Loucy (cell line): ENCODE measurements around the gene IL12RB1.
A peak's percentile ranks its signal among the peaks of the same experiment; 100 is the strongest.

Experiments used
- H2AFZ ChIP-seq: fragments of 200-600 bp; sonication (generic); 2 replicates; pipeline ENCODE4 v1.6.0; 2016; ENCODE audit warnings: antibody characterized with exemption, mild to moderate bottlenecking, low read length, moderate library complexity
- H3F3A ChIP-seq: fragments of 200-600 bp; 2 replicates; pipeline ENCODE4 v1.6.0; 2016; ENCODE audit warnings: antibody characterized with exemption, low read depth, mild to moderate bottlenecking
- H3K27me3 ChIP-seq: fragments of 200-600 bp; sonication (generic); 2 replicates; pipeline ENCODE4 v1.6.1; 2014; ENCODE audit warnings: low read length, mild to moderate bottlenecking; ENCODE audit not compliant: insufficient read depth, poor library complexity, severe bottlenecking
- H3K36me3 ChIP-seq: fragments of 200-600 bp; sonication (generic); 2 replicates; pipeline ENCODE4 v1.6.1; 2016; ENCODE audit warnings: low read length; ENCODE audit not compliant: insufficient read depth
- H3K4me1 ChIP-seq: fragments of 200-600 bp; sonication (generic); 2 replicates; pipeline ENCODE4 v1.5.1; 2014; ENCODE audit warnings: low read length, mild to moderate bottlenecking; ENCODE audit not compliant: insufficient read depth, poor library complexity, severe bottlenecking
- H3K4me2 ChIP-seq: fragments of 200-600 bp; sonication (generic); 2 replicates; pipeline ENCODE4 v1.6.0; 2014; ENCODE audit warnings: antibody characterized with exemption, low read length, low read depth, mild to moderate bottlenecking; ENCODE audit not compliant: poor library complexity, severe bottlenecking
- H3K4me3 ChIP-seq: fragments of 200-600 bp; sonication (generic); 2 replicates; pipeline ENCODE4 v1.5.1; 2014; ENCODE audit warnings: low read length, mild to moderate bottlenecking, mixed read lengths; ENCODE audit not compliant: poor library complexity, severe bottlenecking
- H3K79me2 ChIP-seq: fragments of 200-600 bp; sonication (generic); 2 replicates; pipeline ENCODE4 v1.6.1; 2014; ENCODE audit warnings: low read length; ENCODE audit not compliant: insufficient read depth
- H3K9ac ChIP-seq: fragments of 200-600 bp; sonication (generic); 2 replicates; pipeline ENCODE4 v1.6.0; 2014; ENCODE audit warnings: mild to moderate bottlenecking, low read depth, low read length, moderate library complexity; ENCODE audit not compliant: poor library complexity, severe bottlenecking
- H3K9me2 ChIP-seq: fragments of 200-600 bp; sonication (generic); replicated peaks from 2 replicates; pipeline ENCODE4 v1.6.1; 2016; ENCODE audit warnings: low read depth, low read length, mixed read lengths
- H3K9me3 ChIP-seq: fragments of 200-600 bp; sonication (generic); 2 replicates; pipeline ENCODE4 v1.6.1; 2014; ENCODE audit warnings: mild to moderate bottlenecking, antibody characterized with exemption, low read length, low read depth; ENCODE audit not compliant: insufficient read depth
- H4K20me1 ChIP-seq: fragments of 200-600 bp; sonication (generic); 2 replicates; pipeline ENCODE4 v1.6.0; 2014; ENCODE audit warnings: antibody characterized with exemption, low read length, mild to moderate bottlenecking; ENCODE audit not compliant: insufficient read depth, poor library complexity, severe bottlenecking
- EZH2phosphoT487 ChIP-seq: fragments of 200-600 bp; IDR thresholded peaks from 2 replicates; pipeline ENCODE4 v1.6.1; 2018; ENCODE audit warnings: antibody characterized with exemption, mild to moderate bottlenecking, moderate library complexity, borderline replicate concordance
- TF ChIP-seq, protein P1 (sequence below): fragments of 200-600 bp; sonication (generic); conservative IDR thresholded peaks from 2 replicates; pipeline ENCODE4 v1.5.1; 2014; ENCODE audit warnings: mild to moderate bottlenecking, antibody characterized with exemption, low read length

Gene IL12RB1

GRCh38 chr19:18059297-18059696, 27.4 kb downstream of the IL12RB1 start:
- no peaks in the 10 kb centered on the region for H3K27me3 ChIP-seq
- no peaks in the 10 kb centered on the region for H3K9me3 ChIP-seq
- no peaks in the 10 kb centered on the region for H3K79me2 ChIP-seq
- H3K36me3 ChIP-seq, result no peaks in the 10 kb centered on the region
- no peaks in the 10 kb centered on the region for H3F3A ChIP-seq
- H3K4me2 ChIP-seq, result no peak overlapping the region
- H4K20me1 ChIP-seq, result no peaks in the 10 kb centered on the region
- no peak overlapping the region for H3K4me3 ChIP-seq
- no peak overlapping the region for H2AFZ ChIP-seq
- no peak overlapping the region for H3K9ac ChIP-seq
- H3K4me1 ChIP-seq, result peaks cover 5% of the 10 kb centered on the region
- no peak for TF ChIP-seq EZH2phosphoT487
- TF ChIP-seq, protein P1, sequence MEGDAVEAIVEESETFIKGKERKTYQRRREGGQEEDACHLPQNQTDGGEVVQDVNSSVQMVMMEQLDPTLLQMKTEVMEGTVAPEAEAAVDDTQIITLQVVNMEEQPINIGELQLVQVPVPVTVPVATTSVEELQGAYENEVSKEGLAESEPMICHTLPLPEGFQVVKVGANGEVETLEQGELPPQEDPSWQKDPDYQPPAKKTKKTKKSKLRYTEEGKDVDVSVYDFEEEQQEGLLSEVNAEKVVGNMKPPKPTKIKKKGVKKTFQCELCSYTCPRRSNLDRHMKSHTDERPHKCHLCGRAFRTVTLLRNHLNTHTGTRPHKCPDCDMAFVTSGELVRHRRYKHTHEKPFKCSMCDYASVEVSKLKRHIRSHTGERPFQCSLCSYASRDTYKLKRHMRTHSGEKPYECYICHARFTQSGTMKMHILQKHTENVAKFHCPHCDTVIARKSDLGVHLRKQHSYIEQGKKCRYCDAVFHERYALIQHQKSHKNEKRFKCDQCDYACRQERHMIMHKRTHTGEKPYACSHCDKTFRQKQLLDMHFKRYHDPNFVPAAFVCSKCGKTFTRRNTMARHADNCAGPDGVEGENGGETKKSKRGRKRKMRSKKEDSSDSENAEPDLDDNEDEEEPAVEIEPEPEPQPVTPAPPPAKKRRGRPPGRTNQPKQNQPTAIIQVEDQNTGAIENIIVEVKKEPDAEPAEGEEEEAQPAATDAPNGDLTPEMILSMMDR, result no peak
- no peaks in the 10 kb centered on the region for H3K9me2 ChIP-seq

DNA sequence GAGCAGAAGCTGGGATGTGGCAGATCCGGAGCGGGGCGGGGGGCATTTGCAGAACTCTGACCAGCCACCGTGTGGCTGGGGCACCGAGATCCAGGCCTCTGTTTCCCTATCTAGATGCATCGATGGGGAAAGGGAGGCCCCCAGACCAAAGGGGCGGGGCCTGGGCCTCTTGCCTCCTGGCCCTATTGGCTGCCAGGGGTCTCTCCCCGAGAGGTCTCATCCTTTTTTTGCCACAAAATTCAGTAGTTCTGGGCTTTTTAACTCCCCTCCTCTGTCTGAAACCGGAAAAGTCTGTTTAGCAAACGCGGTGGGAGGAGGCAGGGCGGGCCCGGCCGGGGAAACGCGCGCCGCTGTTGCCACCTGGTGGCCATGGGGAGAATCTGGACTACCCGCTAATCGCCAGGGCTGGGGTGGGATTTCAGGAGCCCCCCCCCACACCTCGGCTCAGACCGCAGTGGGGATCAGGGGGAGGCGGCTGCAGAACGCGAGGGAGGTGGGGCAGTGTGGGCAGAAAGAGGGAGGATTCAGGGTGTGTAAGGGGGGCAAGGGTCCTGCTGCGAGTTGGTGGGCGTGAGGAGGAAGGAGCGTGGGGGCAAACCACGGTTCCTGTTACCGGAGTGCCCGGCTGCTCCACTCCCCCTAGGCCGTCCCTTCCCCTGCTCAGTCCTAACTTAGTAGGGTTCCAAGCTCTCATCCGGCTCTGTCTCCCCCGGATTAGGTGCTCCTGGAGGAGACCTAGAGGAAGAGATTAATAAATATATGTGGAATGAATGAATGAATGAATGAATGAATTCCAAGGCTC, 28.3 kb downstream of the IL12RB1 start:
- no peaks in the 10 kb centered on the region for H3F3A ChIP-seq
- H3K9ac ChIP-seq, result peak overlapping the region; percentile 50
- TF ChIP-seq, protein P1, result peak; percentile 96
- no peak for TF ChIP-seq EZH2phosphoT487
- no peaks in the 10 kb centered on the region for H3K79me2 ChIP-seq
- H4K20me1 ChIP-seq, result no peaks in the 10 kb centered on the region
- no peaks in the 10 kb centered on the region for H3K27me3 ChIP-seq
- H3K36me3 ChIP-seq, result no peaks in the 10 kb centered on the region
- H3K4me2 ChIP-seq, result peak overlapping the region; percentile 71
- peaks cover 9% of the 10 kb centered on the region for H3K4me1 ChIP-seq
- no peaks in the 10 kb centered on the region for H3K9me2 ChIP-seq
- peak overlapping the region; percentile 94 for H2AFZ ChIP-seq
- H3K9me3 ChIP-seq, result no peaks in the 10 kb centered on the region
- H3K4me3 ChIP-seq, result peak overlapping the region; percentile 50

DNA sequence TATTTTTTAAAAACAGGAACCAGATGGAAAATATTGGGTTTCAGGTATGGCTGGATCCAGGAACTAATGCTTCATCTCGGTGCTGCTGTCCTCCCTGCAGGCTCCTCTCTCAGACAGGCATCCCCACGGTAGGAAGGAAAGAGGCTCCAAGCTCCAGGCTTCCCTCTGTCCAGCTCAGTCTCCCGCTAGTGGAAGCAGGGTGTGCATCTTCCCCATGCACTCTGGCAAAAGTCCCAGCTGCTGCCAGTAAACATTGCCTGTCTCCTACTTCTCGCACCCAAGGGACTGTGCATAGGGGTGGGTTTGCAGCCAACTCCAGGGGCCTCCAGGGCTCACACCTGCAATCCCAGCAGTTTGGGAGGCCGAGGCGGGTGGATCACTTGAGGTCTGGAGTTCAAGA, 29.2 kb downstream of the IL12RB1 start:
- H3K79me2 ChIP-seq, result no peaks in the 10 kb centered on the region
- no peaks in the 10 kb centered on the region for H4K20me1 ChIP-seq
- H2AFZ ChIP-seq, result no peak overlapping the region; the same call in 1 of the 2 replicates
- H3K36me3 ChIP-seq, result no peaks in the 10 kb centered on the region
- no peaks in the 10 kb centered on the region for H3K9me2 ChIP-seq
- H3K9ac ChIP-seq, result peak overlapping the region; percentile 50
- no peak overlapping the region for H3K4me3 ChIP-seq
- peaks cover 9% of the 10 kb centered on the region for H3K4me1 ChIP-seq
- peak overlapping the region; percentile 71 for H3K4me2 ChIP-seq
- H3K27me3 ChIP-seq, result no peaks in the 10 kb centered on the region
- no peak for TF ChIP-seq EZH2phosphoT487
- TF ChIP-seq, protein P1, result no peak
- no peaks in the 10 kb centered on the region for H3F3A ChIP-seq
- no peaks in the 10 kb centered on the region for H3K9me3 ChIP-seq
